ENCODE results near the gene CPEB3. TPM values are rescaled to one million over a fixed set of nuclear protein-coding genes. Genes with fewer than 3 reads are reported as not detected.
"Not testable (repeated sequence)": the region's sequence is repeated elsewhere in the genome, so short reads cannot be mapped to it uniquely, and the experiment has no call there.

CPEB3 gene
- total and polyA plus RNA-seq, 12 donors, result 0.71 to 17.6 (median 13.3) TPM

DNA sequence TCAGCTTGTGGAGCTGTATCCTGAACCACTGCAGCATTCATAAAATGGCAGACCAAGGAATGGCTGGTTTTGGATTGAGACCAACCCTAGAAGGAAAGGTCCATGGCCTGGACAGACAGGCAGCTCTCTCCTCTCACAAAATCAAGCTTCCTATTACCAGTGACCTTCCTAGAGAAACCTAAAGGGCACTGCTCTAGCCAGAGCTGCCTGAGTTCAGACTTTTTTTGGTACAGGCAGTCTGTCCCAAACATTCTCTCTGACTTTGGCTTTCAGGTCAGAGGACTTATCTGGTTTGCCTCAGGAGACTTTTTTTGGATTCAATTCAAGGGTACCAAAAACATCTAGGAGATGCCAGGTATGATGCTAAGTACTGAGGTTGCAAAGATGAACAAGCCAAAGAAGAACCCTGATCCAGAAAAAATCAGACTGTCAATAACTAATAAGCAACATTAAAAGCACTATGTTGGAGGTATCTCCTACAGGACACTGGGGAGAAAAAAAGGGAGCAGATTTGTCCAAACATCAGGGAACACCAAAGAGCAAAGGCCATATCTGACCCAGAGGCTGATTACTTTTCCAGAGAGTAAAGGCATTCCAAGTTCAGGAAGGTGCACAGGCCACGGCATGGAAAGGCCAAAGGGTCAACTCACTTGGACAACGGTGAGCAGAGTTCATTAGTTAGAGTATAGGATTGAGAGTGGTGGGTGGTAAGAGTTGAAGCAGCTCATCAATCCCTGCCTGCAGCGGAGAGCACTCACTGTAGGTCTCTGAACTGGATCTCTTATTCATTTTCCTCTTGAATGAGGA lies 169.0 kb downstream of the CPEB3 start:
- Histone ChIP-seq H3K27ac (peak overlapping the region in 9 of 10 donors; percentile 40 to 82 (median 76)), H3K27me3 (no peaks in the 10 kb centered on the region), H3K36me3 (no peaks in the 10 kb centered on the region), H3K4me1 (peaks cover 21 to 75% (median 61%) of the 10 kb centered on the region in 9 donors), H3K9me3 (no peaks in the 10 kb centered on the region), H3K4me3 (no peak overlapping the region)
- WGBS, 2 donors, result 41 to 44% methylated on average over 3 of the region's 3 CpGs
- DNase-seq (no peak), ATAC-seq (peak in 5 of 8 donors; percentile 8 to 66 (median 35))
- intact Hi-C loops (cut with DNase I), result loop anchor here in 1 of 10 donors (10.0 kb wide), 1 partner anchor 63 kb away; no protein-coding TSS in a partner anchor
- TF ChIP-seq, protein P1, sequence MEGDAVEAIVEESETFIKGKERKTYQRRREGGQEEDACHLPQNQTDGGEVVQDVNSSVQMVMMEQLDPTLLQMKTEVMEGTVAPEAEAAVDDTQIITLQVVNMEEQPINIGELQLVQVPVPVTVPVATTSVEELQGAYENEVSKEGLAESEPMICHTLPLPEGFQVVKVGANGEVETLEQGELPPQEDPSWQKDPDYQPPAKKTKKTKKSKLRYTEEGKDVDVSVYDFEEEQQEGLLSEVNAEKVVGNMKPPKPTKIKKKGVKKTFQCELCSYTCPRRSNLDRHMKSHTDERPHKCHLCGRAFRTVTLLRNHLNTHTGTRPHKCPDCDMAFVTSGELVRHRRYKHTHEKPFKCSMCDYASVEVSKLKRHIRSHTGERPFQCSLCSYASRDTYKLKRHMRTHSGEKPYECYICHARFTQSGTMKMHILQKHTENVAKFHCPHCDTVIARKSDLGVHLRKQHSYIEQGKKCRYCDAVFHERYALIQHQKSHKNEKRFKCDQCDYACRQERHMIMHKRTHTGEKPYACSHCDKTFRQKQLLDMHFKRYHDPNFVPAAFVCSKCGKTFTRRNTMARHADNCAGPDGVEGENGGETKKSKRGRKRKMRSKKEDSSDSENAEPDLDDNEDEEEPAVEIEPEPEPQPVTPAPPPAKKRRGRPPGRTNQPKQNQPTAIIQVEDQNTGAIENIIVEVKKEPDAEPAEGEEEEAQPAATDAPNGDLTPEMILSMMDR (IDR thresholded peaks at IDR 0.05), result no peak

- Histone ChIP-seq H3K27ac (peak overlapping the region in 2 of 10 donors; percentile 15 to 41), H3K4me3 (no peak overlapping the region), H3K9me3 (no peaks in the 10 kb centered on the region), H3K36me3 (no peaks in the 10 kb centered on the region), H3K4me1 (peaks cover 15 to 51% (median 37%) of the 10 kb centered on the region in 9 donors), H3K27me3 (no peaks in the 10 kb centered on the region)
- no peak for ATAC-seq
- no peak for DNase-seq
- intact Hi-C loops (cut with DNase I), result no loop called here
- TF ChIP-seq, protein P1 (IDR thresholded peaks at IDR 0.05), result no peak
Observed at GRCh38 chr10:92119340-92119739, 171.5 kb downstream of the CPEB3 start.

- H3K4me3 ChIP-seq; H3K27me3 ChIP-seq; H3K27ac ChIP-seq; intact Hi-C loops (cut with DNase I); H3K9me3 ChIP-seq: not testable (repeated sequence)
- 80 to 96% methylated on average over 28 to 29 of the region's 30 CpGs for WGBS, 2 donors
- peak in 2 of 8 donors; percentile 34 to 51 for ATAC-seq
- Histone ChIP-seq H3K4me1 (peaks cover 0 to 53% (median 40%) of the 10 kb centered on the region in 9 donors), H3K36me3 (peaks cover 0 to 11% (median 0%) of the 10 kb centered on the region in 9 donors)
- peak in 1 of 2 donors; percentile 22 for DNase-seq
Observed at GRCh38 chr10:92114917-92115316, 176.0 kb downstream of the CPEB3 start.

- DNase-seq, result no peak
- intact Hi-C loops (cut with DNase I), result no loop called here
- whole genome bisulfite sequencing, 2 donors, result 81 to 86% methylated on average over 4 of the region's 4 CpGs
- peak overlapping the region in 1 of 10 donors; percentile 5 for H3K27ac ChIP-seq
- peaks cover 0 to 20% (median 0%) of the 10 kb centered on the region in 9 donors for H3K36me3 ChIP-seq
- no peaks in the 10 kb centered on the region for H3K9me3 ChIP-seq
- no peak overlapping the region for H3K4me3 ChIP-seq
- H3K4me1 ChIP-seq, result peaks cover 0 to 57% (median 40%) of the 10 kb centered on the region in 9 donors
- ATAC-seq, result no peak
- H3K27me3 ChIP-seq, result no peaks in the 10 kb centered on the region
- TF ChIP-seq, protein P1 (IDR thresholded peaks at IDR 0.05), result no peak
Observed at GRCh38 chr10:92113911-92114600, 176.8 kb downstream of the CPEB3 start.

Measured in heart right ventricle (tissue), 16 donors.